ENCODE results near the gene SLBP.

Gene SLBP

GRCh38 chr4:1748465-1748995, 36.4 kb upstream of the SLBP start:
- DNase-seq: peak; percentile 47

- DNase-seq: no peak
Observed at GRCh38 chr4:1747603-1747967, 35.5 kb upstream of the SLBP start.

GRCh38 chr4:1746919-1747602, 34.9 kb upstream of the SLBP start:
- no peak for DNase-seq

- no peak for DNase-seq
Observed at GRCh38 chr4:1746265-1746691, 34.2 kb upstream of the SLBP start.

GRCh38 chr4:1745697-1746096, 33.6 kb upstream of the SLBP start:
- no peak for DNase-seq

- no peak for DNase-seq
Observed at GRCh38 chr4:1745165-1745564, 33.0 kb upstream of the SLBP start.

- no peak for DNase-seq
Observed at GRCh38 chr4:1744552-1744951, 32.4 kb upstream of the SLBP start.

- DNase-seq: no peak
Observed at GRCh38 chr4:1743975-1744374, 31.9 kb upstream of the SLBP start.

- DNase-seq: no peak
Observed at GRCh38 chr4:1743551-1743950, 31.4 kb upstream of the SLBP start.

GRCh38 chr4:1741208-1741607, 29.1 kb upstream of the SLBP start:
- no peak for DNase-seq

GRCh38 chr4:1740021-1740545, 28.0 kb upstream of the SLBP start:
- DNase-seq: no peak

GRCh38 chr4:1739358-1739757, 27.2 kb upstream of the SLBP start:
- DNase-seq: no peak

- DNase-seq: no peak
Observed at GRCh38 chr4:1738410-1738809, 26.3 kb upstream of the SLBP start.

GRCh38 chr4:1737666-1738065, 25.5 kb upstream of the SLBP start:
- no peak for DNase-seq

GRCh38 chr4:1736812-1737211, 24.7 kb upstream of the SLBP start:
- DNase-seq: no peak

- DNase-seq: no peak
Observed at GRCh38 chr4:1735215-1735614, 23.1 kb upstream of the SLBP start.

- no peak for DNase-seq
Observed at GRCh38 chr4:1732911-1733310, 20.8 kb upstream of the SLBP start.

GRCh38 chr4:1731180-1731579, 19.1 kb upstream of the SLBP start:
- DNase-seq: no peak

- no peak for DNase-seq
Observed at GRCh38 chr4:1730532-1731135, 18.5 kb upstream of the SLBP start.

- no peak for DNase-seq
Observed at GRCh38 chr4:1728061-1728980, 16.2 kb upstream of the SLBP start.

GRCh38 chr4:1727117-1728031, 15.3 kb upstream of the SLBP start:
- DNase-seq: peak; percentile 56

Data from GF-D8 (cell line).